ENCODE measurements around the gene HACE1.

DNA sequence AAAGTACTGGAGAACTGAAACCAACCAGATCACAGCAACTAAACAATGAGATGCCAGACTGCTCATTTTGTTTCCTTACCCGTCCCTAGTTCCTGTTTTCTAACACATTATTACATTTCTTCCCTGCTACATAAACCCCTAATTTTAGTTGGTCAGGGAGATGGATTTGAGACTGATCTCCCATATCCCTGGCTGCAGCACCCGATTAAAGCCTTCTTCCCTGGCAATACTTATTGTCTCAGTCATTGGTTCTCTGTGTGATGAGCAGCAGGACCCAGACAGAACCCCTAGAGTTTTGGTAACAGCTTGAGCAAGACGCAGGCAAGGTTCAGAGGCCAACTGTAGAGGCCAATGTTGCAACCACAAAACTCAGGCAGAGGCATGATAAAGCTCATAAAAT lies 28.3 kb upstream of the HACE1 start:
- TF ChIP-seq POLR2AphosphoS5 (IDR thresholded peaks at IDR 0.05) (no peak), POLR2A (IDR thresholded peaks at IDR 0.05) (no peak)
- TF ChIP-seq, protein P1, sequence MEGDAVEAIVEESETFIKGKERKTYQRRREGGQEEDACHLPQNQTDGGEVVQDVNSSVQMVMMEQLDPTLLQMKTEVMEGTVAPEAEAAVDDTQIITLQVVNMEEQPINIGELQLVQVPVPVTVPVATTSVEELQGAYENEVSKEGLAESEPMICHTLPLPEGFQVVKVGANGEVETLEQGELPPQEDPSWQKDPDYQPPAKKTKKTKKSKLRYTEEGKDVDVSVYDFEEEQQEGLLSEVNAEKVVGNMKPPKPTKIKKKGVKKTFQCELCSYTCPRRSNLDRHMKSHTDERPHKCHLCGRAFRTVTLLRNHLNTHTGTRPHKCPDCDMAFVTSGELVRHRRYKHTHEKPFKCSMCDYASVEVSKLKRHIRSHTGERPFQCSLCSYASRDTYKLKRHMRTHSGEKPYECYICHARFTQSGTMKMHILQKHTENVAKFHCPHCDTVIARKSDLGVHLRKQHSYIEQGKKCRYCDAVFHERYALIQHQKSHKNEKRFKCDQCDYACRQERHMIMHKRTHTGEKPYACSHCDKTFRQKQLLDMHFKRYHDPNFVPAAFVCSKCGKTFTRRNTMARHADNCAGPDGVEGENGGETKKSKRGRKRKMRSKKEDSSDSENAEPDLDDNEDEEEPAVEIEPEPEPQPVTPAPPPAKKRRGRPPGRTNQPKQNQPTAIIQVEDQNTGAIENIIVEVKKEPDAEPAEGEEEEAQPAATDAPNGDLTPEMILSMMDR (IDR thresholded peaks at IDR 0.05), result no peak

Measured in gastroesophageal sphincter (tissue), 3 donors.